NAMALWA (cell line): ENCODE data around the gene SOBP.

Experiments used
- DNase-seq: peaks from one replicate; pipeline ENCODE4 v3.0.0-alpha.2; 2015; ENCODE audit warnings: low spot score

Gene SOBP

DNA sequence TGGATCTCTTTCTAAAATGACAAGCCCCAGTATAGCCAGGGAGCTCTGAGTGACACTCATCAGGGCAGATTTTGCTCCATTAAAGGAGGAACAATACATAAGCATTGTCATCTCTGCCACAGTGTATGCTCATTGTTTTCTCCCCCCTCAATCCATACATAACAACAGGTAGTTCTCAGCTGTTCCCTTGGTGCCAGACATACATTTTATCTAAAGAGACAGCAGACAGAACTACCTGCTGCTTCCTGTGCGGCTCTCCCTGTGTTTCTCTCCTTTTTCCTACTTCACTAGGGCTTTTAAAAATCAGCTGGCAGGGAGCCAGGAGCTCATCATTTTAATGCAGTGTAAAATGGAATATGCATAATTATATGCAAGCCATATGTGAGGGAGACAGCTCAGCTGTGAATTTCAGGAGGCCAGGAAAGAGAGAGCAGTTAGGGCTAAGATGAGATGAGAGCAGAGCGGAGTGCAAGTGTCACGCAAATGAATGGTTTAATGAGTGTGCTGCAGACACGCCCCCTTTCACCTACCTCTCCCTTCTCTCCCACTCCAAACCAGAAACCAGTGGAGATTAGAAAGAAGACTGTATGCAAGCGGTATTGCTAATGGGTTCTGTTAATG is 96.0 kb downstream of the SOBP start:
- no peak for DNase-seq

DNA sequence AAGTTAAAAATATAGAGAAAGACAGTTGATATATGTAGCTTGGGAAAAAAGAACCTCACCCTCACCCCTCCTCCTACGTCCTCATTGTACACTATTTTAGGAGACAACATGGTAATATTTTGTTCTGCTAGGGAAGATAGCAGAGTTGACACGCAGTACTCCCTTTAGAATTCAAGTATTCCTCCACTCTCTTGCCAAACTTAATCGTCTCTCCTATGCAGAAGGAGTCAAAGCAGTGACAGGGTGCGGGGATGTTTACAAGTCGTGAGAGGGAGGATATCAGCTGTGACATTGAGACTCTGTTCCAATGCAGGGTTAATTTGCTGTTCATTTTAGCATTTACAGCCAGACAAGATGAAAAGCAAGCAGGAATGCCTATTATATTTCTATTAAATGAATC is 97.5 kb downstream of the SOBP start:
- DNase-seq: no peak

DNA sequence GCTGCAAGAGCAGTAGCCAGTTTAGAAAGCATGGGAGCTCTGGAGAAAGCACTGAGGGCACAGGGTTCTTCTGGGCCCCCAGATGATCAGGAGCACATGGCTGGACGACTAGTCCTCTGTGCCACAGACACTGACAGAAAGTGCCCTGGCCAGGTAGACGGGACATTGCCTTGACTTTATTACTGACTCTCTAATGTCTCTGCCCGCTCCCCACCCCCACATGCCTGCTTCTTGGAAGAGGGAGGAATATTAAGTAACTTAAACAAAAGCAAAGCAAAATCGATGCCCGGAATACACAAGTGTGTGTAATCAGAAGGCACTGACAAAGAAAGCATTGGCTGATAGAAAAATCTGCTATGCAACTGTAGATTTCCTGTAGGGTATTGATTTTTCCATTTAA is 99.3 kb downstream of the SOBP start:
- no peak for DNase-seq

DNA sequence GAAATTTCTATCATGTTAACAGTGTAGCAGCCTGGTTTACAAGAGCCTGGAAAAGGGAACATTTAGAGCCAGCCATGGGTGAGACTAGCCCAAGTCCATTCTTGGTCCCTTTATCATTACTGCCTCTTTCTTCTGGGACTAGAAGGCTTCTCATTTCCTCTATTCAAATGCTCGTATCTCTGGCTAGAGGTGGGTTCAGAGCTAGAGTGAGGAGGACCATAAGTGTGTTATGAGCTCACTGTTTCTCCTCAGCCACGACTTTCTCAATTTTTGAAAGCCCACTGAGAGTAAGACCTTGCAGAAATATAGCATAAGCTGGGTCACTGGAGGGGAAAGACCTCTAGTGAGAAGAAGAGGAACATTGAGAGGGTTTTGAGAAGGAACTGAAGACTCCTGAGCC is 100.0 kb downstream of the SOBP start:
- DNase-seq: no peak

DNA sequence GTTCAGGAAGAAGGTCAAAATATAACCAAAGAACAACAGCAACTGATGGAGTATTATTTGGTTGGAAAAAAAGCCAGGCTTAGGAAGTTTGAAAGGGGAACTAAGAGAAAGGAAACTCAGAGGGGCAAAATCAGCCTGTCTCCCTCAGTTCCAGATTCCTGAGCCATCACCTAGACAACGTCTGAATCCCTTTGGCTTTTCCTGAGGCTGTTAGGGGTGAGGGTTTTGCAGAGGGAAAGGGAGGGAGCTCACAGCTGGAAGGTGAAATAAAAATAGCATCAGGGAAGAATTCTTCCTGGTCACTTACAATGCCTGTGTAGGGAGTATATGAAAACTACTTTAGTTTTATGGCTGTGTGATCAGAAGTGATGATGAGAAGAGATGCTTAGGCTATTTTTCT is 100.5 kb downstream of the SOBP start:
- DNase-seq: no peak

DNA sequence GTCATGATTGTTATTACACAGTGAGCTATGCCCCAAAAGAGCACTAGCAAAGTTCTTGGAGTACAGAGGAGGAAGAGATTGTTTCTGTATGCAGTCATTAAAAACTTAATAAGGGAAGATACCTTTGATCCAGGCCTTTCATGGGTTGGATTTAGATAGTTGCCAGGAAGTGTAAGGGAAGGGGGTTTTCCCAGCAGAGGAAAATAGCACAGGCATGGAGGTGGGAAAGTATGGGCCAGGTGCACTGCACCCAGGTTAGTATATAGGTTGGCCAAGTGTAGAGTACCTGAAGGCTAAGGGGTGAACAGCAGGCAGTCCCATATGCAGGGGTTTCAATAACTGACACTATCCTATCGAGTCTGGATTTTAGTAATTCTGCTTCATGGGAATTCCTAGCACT is 101.4 kb downstream of the SOBP start:
- no peak for DNase-seq

DNA sequence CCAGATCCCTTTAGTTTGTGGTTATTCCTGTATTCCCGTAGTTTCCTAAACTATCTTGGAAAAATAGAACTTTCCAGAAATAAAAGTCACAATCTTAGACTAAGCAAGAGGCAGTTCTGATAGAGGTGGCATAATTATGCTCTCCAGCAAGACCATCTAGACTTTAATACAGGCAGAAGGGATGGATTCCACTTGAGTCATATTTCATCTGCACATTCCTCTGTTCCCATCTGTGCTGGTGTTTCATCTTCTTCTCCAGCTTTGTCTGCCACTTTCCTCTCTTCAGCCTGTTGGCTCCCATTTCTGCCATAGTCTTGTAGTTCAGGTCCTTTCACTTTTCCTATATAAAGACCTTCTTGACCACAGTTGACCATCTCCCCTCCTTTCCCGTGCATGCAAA is 102.9 kb downstream of the SOBP start:
- no peak for DNase-seq

DNA sequence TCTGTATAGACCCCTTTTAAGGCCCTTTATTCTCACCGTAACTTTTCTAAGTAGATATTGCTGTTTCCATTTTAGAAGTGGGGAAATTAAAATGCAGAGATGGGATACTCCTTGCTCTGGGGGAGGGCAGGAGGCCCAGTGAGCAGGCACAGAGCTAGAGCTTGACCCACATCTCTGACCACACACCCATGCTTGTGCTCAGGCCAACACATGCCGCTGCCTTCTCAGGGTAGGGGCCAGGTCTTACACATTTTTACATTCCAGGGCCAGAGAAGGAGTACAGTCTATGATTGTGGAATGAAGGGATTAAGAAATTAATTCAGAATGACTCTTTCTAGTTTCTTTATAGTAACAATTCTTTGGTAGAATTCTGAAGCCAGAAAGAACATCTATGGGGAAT is 104.8 kb downstream of the SOBP start:
- DNase-seq: no peak

DNA sequence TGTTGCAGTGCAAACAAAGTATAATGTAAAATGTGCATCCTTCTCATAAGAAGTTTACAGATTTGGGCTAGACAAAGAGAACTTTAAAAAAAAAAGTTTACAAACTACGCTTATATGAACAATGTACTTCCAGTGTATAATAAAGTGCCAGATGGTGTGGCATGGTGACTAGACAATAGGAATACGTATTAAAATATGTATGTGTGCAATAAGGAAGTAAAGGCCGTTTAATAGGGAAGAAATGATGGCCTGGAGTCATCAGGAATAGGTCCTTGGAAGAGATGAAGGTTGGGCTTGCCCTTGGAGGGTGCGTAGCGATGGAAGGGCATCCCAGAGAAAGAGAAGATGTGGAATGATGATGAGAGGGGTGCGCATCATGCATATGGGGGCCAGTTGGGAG is 108.2 kb downstream of the SOBP start:
- no peak for DNase-seq

DNA sequence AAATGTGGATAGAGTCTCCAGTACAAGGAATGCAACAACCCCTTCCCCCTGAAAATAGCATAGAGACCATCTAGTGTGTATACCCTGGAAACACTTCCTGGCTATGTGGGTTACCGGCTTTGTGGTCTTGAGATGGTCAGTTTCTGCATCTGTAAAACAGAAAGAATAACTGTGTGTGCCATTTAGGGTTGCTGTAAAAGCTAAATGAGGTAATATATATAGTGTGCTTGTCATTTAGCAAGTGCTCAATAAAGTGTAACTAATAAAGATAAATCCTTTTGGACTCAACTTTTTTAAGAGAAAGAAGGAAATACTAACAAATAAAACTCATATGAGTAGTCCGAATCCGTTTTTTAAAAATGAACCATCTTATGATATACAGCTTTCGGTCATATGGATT is 109.1 kb downstream of the SOBP start:
- DNase-seq: no peak

DNA sequence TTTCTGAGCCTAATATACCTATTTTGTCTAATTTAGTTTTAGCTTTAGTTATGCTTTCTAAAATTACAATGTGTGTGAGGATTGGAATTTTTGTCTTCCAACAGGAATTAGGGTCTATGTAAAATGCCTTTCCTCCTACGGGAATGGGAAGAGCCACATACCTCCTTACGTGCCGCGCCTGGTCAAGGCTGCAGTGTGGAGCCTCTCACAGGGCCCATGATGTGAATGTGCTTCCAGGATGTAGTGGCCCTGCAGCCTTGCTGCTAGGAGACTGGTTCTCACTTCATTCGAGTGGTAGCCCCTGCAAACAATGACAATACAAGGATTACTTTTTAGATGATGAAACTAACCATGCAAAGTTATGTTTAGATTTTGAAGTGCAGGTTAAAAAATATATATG is 110.2 kb downstream of the SOBP start:
- DNase-seq: no peak

DNA sequence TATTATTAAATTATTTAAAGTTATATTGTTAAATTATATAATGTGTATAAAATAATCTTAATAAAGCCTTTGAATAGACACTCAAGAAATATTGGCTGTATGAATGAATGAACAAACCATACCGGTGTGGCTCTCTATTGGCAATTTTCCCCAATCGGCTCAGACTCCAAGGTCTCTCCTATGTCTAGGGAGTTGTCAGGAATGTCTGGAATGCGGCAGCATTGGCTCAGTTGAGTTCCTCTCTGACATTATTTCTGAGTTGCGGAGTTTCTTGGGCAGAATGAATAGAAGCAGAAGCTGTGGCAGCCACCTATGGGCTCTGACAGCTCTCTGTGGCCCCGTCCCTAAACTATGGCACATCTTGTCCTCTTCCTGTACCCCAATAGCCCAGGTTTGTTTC is 111.0 kb downstream of the SOBP start:
- no peak for DNase-seq

DNA sequence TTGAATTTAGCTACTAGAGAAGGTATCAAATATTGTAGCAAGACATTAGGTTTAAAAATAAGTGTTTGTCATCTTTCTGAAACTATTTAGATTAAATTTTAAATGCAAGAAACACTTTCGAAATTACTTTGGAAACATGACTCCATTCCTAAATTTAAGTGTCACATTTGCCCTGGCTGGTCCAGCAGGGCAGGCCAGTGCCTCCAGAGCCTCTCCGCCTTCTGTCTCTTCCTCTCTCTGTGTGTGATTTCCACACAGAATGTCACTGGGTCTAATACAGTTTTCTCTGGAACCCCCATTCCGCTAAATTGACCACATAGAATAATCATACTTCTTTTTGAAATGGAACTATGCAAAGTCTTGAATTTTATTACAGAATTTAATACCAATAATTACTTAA is 111.5 kb downstream of the SOBP start:
- DNase-seq: no peak

DNA sequence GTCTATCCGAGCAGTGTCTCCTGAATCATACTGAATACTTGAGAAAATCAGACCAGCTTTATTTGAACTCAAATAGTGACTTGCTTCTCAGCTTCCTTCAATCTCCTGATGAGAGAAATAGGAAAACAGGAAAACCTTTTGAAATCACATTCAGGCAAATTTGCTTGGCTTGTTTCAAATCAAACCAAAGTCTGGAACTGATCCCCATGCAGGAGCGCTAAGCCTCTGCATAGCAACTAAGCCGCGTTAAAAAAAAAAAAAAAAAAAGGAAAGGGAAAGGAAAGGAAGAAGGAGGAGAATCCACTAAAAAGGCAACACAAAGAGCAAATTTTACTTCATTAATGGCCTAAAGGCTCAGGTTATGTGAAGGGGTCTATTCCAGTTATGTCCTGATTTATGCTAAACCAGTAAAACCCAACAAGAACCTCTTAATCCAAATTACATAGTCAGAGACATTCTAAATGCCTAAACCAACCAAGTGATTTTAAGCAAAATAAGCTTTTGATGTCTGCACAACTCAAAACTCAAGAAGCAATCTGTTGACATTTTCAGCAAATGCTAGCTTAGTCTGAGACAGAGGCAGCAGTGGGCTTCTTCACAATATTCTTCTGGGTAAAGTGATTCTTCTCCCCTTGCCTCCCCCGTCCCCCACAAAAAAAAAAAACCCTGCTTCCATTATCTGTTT is 112.5 kb downstream of the SOBP start:
- no peak for DNase-seq

DNA sequence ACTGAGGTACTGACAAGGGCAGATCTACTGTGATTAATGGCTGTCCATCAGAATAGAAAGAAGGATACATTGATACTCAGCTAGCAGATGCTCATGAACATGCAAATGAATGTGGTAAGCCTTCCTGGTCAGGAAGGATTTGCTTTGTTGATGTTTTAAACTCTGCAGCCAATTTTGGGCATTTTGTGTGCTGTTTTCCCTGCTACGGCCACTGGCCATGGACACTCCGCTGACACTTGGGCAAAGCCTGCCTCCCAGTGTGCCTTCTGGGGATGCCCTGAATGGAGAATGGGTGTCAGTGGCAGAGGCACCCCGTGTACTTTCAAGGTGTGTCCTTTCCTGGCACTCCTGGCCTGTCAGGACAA is 113.1 kb downstream of the SOBP start:
- DNase-seq: no peak

DNA sequence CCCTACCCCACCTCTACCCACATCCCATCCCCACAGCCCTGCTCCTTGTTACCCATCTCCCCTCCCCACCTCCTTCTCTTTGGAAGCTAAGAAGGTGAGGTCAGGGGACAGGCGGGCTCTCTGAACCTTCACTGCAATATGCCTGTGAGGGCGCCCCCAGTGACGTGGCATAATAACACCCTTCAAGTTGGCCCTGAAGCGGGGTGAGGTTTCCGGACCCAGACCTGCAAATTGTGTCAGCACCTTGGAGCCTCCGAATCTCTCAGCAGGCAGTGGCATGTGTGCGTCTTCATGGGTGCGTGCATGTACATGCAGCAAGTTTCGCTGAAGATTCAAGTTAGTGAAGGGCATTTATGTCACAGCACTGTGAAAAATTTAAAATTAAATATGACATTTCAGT is 114.6 kb downstream of the SOBP start:
- no peak for DNase-seq

DNA sequence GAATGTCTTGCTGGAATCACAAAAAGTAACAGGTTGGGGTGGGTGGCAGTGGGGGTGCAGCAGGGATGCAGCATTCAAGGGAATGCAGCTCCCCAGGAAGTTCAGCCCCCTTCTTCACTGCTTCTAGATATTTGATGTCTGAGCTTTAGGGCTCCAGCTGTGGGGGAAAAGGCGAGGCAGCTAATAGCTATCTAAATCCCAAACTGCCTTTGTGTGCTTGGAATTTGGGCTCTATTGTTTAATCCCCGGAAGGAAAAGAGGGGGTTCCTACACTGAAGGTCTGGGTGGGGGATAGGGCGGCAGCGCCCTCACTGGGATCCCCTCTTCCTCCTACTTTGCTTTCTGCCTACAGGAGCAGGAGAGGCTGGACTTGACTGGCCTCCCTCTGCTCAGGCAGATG is 116.5 kb downstream of the SOBP start:
- DNase-seq: no peak

DNA sequence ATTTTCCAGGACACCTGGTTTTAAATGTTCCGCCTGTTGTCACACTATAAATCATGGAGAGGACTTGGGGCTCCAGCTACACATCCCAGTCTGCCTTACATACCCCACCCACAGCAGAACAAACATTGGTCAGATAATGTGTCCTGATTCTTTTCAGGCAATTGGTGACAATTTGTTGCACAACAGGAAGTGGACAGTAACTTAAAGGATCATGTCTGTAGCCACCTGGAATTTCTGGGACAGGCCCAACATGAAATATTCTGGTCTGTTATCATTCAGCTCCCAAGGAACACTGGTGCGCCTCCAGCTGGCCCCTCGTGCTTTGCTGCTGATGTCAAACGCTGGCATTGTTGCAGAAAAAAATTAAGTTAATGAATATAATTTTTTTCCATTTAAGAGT is 117.2 kb downstream of the SOBP start:
- no peak for DNase-seq

DNA sequence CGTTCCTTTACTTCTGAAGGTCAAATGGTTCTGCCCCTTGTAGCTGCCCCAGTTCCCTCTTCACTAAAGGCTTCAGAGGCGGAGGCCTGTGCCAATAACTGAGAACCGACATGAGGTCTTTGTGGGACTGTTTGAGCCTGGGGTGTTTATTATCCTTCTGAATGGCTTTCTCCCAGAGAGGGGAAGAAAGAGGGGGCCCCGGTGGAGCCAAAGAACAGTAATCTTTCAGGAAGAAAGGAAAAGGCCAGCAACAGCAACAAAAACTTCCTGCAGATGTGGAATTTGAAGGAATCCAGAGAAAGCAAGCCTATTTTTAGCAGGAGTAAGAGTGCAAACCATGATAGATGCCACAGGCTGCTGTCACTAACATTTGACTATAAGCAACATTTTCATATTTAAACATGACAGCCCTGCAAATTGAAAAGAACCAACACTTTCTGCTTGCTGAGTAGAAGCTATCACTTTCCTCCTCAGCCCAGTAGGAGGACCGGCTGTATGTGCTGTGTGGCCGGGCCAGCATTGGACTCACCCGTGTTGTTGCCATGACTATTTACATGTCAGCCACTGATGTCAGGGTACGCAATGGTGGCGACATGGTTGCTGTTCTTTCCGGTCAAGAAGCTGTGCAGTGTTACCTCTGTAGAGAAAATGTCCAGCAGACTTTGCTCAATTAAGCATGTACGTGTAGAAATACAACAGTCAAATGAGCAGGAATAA is 121.3 kb downstream of the SOBP start:
- no peak for DNase-seq

DNA sequence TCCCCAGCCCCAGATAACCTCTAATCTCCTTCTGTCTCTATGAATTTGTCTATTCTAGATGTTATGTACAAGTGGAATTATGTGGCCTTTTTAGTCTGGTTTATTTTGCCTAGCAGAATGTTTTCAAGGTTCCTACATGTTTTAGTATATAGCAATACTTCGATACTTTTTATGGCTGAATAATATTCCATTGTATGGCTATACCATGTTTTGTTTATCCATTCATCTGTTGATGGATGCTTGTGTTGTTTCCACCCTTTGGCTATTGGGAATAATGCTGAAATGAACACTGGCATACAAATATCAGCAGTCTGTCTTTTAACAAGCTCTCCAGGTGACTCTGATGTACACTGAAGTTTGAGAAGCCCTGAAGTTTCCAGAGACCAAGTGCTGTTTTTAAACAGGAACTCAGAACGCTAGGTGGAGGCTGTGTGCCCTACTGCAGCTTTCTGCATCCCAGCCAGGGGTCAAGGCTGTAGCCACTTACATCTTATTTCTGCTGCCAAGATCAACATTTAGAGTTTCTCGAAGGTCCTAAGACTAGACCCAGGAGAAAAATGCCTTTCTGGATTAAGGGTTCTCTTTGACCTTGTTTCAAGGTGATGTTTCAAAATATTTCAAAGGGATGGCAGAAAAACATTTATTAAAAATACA is 123.0 kb downstream of the SOBP start:
- no peak for DNase-seq

DNA sequence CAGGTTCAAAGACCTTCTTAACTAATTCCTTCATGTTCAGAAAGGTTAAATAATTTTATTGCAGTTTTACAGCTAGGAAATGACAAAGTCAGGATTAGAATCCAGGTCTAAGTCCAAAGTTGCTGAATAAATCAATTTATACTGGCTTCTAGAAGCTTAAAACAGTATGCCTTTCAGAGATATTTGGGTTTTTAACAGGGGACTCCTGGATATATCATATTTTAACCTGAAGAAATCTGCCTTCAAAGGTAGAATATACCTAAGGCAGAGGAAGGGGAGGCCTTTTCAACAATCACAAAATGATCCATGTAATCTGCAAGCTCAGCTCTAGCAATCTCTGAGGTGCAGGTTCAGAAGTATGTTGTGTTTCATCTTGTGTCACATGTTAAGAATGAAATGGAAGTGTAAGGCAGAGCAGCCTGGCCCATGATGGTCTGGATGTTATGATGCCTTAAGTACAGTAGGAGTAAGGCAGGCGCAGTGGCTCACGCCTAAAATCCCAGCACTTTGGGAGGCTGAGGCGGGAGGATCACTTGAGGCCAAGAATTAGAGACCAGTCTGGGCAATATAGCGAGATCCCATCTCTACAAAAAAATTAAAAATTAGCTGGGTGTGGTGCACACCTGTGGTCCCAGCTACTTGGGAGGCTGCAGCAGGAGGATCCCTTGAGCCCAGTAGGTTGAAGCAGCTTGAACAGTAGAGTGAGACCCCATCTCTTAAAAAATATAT is 123.9 kb downstream of the SOBP start:
- no peak for DNase-seq

DNA sequence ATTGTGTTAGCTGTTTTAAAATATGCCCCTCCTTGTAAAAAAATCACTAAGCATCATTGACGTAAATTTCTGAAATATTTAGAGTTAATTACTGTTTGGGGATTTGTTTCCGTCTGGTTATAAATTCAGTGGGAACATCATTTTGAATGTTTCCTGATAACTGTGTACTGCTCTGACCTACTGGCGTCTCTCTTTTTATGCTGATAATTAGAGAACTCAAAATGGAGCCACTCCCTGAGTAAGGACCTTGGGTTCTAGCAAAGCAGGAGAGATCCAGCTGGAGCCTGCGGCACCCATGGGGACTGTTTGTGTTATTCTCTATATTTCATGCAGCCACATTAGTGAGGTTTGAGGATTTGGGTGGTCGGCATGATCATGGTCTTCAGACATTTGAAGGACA is 124.9 kb downstream of the SOBP start:
- no peak for DNase-seq

DNA sequence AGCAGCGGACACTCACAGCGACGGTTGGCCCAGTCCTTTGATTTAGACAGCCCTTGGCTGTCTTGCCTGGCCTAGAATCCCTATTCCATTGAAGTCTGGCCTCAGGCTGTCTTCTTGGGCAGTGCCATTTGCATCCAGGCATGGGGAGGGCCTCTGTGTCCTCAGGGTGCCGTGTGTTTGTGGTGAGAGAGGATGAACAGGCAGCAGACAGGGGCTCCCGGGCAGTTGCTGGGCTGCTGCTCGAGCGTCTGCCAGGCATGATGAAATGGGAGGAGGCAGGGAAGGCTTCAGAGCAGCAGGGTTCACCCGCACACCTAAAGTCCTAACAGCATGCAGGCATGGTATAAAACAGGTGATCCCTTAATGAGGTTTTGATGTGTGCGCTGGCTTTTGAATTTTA is 126.9 kb downstream of the SOBP start:
- no peak for DNase-seq
